CD1c-positive myeloid dendritic cell (primary cell): ENCODE results near the gene MRPS11.
"Not testable (repeated sequence)": the region's sequence is repeated elsewhere in the genome, so short reads cannot be mapped to it uniquely, and the experiment has no call there.

ENCODE experiments used
- DNase-seq: peaks from one replicate; pipeline ENCODE4 v3.0.0-alpha.2; 2016; ENCODE audit errors: extremely low spot score

Gene MRPS11

DNA sequence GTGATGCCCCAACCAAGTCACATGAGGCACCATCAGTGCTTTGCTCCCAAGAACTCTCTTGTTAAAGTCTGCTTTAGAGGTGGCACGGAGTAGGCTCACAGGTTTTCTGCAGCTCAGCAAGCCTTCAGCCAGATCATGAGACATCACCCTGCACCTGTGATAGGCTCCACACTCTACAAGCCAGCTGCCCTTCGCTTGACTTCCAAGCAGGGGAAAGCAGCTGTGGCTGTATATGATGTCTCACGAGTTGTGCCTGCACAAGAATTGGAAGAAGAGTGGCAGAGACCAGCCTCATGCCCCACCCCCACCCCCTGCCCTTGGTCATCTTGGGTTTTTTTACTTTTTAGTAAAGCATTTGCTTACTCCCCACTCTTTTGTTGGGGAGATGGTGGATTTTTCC, 22.5 kb downstream of the MRPS11 start:
- no peak for DNase-seq

DNA sequence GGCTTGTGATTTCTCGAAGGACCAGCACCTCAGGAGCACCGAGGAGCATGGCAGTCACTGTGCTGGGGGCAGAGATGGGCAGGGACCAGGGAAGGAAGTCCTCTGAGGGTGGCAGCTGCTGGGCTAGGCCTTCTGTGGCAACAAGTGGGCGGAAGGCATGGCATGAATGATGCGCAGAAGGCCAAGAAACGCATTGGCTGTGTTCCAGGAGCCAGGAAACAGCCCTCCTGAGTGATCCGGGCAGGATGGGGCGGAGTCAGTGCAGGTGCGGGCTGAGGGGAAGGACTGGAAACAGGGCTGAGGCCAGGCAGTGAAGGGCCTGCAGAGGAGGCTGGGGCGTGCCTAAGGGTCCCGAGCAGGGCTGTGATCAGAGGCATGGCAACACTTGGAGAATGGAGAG, 23.6 kb downstream of the MRPS11 start:
- DNase-seq = no peak

DNA sequence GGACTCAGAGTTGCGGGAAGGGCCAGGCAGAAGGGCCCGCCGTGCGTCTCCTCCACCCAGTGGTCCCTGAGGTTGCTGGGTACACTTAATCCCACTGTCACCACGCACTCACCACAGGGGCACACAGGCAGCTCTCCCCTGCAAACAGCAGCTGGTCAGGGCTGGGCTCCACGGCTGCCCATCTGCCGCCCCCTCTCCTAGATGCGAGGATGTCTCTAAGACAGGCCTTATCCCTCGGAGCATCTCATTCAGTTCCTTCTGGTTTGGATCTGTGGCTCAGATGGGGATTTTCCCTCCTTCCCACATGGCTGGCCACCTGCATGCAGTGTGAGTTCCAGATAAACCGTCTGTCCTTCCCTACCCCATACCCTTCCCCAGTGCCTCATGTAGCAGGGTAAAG, 26.3 kb downstream of the MRPS11 start:
- no peak for DNase-seq

- no peak for DNase-seq
These were observed 29.7 kb downstream of the MRPS11 start for GRCh38 chr15:88497109-88497765.

DNA sequence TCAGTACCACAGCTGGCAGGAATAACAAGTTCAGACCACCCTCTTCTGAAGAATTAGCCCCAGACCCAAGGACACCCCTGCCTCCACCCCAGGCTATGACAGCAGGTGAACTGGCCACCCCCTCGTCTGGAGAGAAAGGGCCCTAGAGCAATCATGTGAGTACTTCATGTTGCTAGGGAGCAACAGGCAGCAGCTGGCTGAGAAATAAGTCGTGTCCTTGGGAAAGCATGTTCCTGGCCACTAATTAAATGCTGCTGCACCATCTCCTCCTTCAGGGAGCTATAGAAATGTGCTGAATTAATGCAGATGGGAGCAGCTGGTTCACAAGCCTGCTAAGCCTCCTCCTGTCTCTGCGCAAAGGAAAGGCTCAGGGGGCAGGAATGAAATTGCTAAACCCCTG, 31.5 kb downstream of the MRPS11 start:
- no peak for DNase-seq

GRCh38 chr15:88504445-88504844, 36.9 kb downstream of the MRPS11 start:
- no peak for DNase-seq

DNA sequence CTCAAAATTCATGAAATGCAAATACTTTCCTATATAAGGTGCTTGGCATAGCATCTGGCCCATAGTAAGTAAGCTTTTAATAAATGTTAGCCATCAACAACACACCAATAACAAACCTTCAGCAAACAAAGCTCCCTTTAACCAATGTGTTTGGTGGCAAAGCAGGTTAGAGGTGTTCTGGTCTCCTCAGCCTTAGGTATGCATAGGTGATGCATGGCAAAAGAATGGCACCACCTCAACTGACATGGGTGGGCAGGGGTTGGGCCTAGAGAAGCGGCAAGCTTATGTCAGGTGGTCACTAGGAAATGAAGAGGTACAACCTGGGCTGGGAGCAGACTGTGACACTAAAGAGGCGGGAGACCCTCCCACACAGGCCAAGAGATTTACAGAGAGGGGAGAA, 38.2 kb downstream of the MRPS11 start:
- no peak for DNase-seq

GRCh38 chr15:88506628-88507027, 39.1 kb downstream of the MRPS11 start:
- no peak for DNase-seq

DNA sequence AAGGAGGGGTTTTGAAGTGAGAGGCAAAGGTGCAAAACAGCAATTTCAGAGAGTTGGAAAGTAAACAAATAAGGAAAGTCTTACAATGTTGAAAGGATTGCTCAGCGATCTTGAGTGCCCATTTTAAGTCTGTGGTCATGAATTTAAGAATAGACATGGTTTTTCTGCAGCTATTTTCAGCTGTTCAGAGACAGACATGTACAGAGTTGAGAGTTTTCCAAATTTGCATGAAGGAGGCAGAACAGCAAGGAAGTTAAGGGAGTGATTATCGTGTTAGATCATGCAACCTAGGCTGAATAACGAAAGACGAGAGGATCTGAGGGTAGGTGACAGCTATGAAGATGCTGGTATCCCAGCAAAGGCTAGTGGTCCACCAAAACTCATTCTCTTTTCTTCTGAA, 41.8 kb downstream of the MRPS11 start:
- no peak for DNase-seq

GRCh38 chr15:88509964-88510363, 42.5 kb downstream of the MRPS11 start:
- DNase-seq = no peak

GRCh38 chr15:88511161-88511560, 43.7 kb downstream of the MRPS11 start:
- DNase-seq = no peak

- no peak for DNase-seq
These were observed 44.6 kb downstream of the MRPS11 start for GRCh38 chr15:88512078-88512477.

- no peak for DNase-seq
These were observed 45.1 kb downstream of the MRPS11 start for GRCh38 chr15:88512601-88513000.

GRCh38 chr15:88513195-88513594, 45.7 kb downstream of the MRPS11 start:
- DNase-seq = no peak

GRCh38 chr15:88518903-88519302, 51.4 kb downstream of the MRPS11 start:
- DNase-seq = no peak

GRCh38 chr15:88524094-88524493, 56.6 kb downstream of the MRPS11 start:
- not testable (repeated sequence) for DNase-seq

- no peak for DNase-seq
These were observed 57.9 kb downstream of the MRPS11 start for GRCh38 chr15:88525418-88525817.

DNA sequence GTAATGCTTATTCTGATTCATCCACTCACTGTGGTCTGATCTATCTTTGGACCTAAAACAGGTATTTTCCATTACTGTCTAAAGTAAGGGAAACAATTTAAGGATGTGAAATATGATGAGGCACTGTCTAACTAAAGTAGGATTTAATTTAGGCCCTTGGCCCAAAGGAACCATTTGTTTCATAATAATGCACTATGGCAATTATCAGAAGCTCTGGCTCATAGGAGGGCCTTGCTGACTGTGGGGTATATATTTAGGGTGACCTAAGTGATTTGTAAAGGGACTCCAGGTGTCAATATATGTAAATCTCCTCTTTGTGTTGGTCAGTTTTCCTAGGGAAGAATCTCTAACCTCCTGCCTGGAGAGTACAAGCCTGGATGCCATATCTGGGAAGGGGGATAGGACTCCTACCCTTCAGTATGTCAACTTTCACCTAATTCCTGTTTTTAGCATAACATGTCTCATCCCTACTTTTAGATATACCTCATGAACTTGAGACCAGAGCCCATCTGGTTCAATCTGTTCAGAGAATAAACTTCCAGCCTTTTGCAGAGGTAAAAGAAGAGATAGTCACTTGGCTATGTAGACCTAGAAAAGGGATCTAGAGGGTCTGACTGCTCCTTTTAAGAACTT, 58.9 kb downstream of the MRPS11 start:
- no peak for DNase-seq

GRCh38 chr15:88529021-88529630, 61.6 kb downstream of the MRPS11 start:
- DNase-seq = no peak
